Bronchial epithelial cell (primary cell): ENCODE data around the gene DDX42. TPM values are rescaled to one million over a fixed set of nuclear protein-coding genes. Genes with fewer than 3 reads are reported as not detected.

Experiments
- DNase-seq: peaks from one replicate; pipeline ENCODE4 v3.0.0-alpha.2; 2010; ENCODE audit warnings: low read depth
- FAIRE-seq: peaks from 2 replicates; lab custom pipeline; 2011; peaks lifted over from hg19 to GRCh38; lab: Jason Lieb, UNC
- H3K27me3 ChIP-seq: 2 replicates; pipeline ENCODE4 v1.5.1; 2011; ENCODE audit warnings: low read length; ENCODE audit not compliant: control insufficient read depth, insufficient read depth
- H3K36me3 ChIP-seq: 2 replicates; pipeline ENCODE4 v1.5.1; 2011; ENCODE audit warnings: low read length; ENCODE audit not compliant: control insufficient read depth, insufficient read depth
- H3K4me3 ChIP-seq: 2 replicates; pipeline ENCODE4 v1.5.1; 2011; ENCODE audit warnings: mild to moderate bottlenecking, low read depth, low read length, control low read depth
- total RNA-seq: library from RNA; depleted of rRNA; stranded (reverse); fragments of >200 nt; gene quantifications from 2 replicates; pipeline ENCODE4 v1.2.1, GENCODE V29; 2014
- TF ChIP-seq, protein P1 (sequence below): IDR thresholded peaks from 2 replicates; pipeline ENCODE4 v1.5.1; 2011; ENCODE audit warnings: mild to moderate bottlenecking, moderate library complexity, low read length, control low read depth, inconsistent platforms; ENCODE audit not compliant: insufficient read depth, severe bottlenecking

The DDX42 gene
- total RNA-seq, 1 donor from 2014 or later = 65.0 TPM

- Histone ChIP-seq H3K4me3 (no peak overlapping the region), H3K27me3 (no peaks in the 10 kb centered on the region), H3K36me3 (peaks cover 27% of the 10 kb centered on the region)
- FAIRE-seq (no peak), DNase-seq (no peak)
- TF ChIP-seq, protein P1, sequence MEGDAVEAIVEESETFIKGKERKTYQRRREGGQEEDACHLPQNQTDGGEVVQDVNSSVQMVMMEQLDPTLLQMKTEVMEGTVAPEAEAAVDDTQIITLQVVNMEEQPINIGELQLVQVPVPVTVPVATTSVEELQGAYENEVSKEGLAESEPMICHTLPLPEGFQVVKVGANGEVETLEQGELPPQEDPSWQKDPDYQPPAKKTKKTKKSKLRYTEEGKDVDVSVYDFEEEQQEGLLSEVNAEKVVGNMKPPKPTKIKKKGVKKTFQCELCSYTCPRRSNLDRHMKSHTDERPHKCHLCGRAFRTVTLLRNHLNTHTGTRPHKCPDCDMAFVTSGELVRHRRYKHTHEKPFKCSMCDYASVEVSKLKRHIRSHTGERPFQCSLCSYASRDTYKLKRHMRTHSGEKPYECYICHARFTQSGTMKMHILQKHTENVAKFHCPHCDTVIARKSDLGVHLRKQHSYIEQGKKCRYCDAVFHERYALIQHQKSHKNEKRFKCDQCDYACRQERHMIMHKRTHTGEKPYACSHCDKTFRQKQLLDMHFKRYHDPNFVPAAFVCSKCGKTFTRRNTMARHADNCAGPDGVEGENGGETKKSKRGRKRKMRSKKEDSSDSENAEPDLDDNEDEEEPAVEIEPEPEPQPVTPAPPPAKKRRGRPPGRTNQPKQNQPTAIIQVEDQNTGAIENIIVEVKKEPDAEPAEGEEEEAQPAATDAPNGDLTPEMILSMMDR = no peak
These were observed 63.5 kb downstream of the DDX42 start for GRCh38 chr17:63837480-63837879.

DNA sequence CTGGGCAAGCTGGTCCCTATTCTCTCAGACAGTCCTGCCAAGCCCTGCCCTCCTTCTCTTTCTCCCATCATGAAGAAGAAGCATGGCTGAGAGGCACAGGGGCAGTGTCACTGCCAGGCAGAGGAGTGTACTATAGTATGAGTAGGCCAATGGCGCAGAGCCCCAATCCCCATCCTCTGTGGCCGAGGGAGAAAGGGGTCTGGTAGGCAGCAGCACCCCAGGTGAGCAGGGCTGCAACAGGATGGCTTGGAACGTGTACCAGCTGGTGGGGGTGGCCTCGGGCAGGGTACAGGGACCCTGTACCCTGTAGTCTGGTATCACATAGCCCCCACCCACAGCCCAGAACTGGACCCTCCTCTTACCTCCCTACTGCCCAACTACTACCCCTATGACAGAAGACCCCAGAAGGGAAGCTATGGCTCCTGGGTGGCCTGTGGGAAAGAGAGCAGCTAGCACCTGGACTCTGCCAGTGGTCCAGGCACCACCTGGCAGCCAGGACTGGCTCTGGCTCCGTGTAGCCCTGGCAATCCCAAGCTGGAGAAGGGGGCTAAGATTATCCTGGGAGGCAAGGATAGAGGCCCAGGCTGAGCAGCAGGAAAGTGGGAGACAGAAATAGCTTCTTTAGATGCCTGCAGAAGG, 64.1 kb downstream of the DDX42 start:
- Histone ChIP-seq H3K27me3 (no peaks in the 10 kb centered on the region), H3K4me3 (no peak overlapping the region), H3K36me3 (peaks cover 24% of the 10 kb centered on the region)
- DNase-seq = no peak
- TF ChIP-seq, protein P1 = no peak
- no peak for FAIRE-seq

GRCh38 chr17:63838631-63839171, 64.7 kb downstream of the DDX42 start:
- FAIRE-seq (no peak), DNase-seq (peak; percentile 74)
- TF ChIP-seq, protein P1 = no peak
- H3K4me3 ChIP-seq = no peak overlapping the region
- H3K36me3 ChIP-seq = peaks cover 18% of the 10 kb centered on the region
- no peaks in the 10 kb centered on the region for H3K27me3 ChIP-seq

DNA sequence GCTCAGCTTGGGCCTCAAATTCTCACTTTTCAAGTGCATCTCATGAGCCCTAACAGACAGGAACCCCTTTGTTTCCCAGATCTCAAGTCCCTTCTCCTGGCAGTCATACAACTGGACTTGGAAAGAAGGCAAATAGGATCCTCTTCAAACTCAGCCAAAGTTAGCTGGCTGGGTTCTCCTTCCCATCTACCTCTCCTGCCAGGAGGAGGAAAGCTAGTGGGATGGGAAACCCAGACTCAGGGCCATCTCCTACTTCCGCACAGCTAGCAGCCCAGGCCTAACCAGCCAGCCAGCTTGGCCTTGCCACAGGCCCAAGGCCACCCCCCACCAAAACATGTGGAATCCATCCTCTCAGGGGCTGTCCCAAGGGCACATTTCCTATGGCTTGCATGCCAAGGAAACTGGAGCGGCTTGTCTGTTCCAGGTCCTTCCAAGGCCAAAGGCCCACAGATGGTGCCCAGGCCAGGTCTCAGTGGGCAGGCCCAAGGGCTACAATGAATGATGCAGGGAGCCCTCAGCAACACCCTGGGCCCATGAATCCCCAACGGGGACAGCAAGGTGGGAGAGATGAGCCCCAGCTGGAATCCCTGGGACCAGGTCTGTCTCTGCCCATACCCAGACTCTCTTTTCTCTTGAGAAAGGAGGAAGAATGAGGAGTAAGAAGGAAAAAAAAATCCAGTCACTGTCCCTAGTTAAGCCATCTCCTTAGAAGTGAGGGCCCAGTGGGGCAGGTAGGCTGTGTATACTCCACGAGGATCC, 66.8 kb downstream of the DDX42 start:
- FAIRE-seq = no peak
- TF ChIP-seq, protein P1 = no peak
- peaks cover 7% of the 10 kb centered on the region for H3K36me3 ChIP-seq
- peak overlapping the region; percentile 90 for H3K4me3 ChIP-seq
- DNase-seq = no peak
- H3K27me3 ChIP-seq = no peaks in the 10 kb centered on the region

- DNase-seq = peak; percentile 15
- TF ChIP-seq, protein P1 = no peak
These were observed 67.6 kb downstream of the DDX42 start for GRCh38 chr17:63841350-63842172.

More at GRCh38 chr17:63841350-63842172, 67.6 kb downstream of the DDX42 start:
- H3K27me3 ChIP-seq = no peaks in the 10 kb centered on the region
- peaks cover 7% of the 10 kb centered on the region for H3K36me3 ChIP-seq
- no peak for FAIRE-seq
- H3K4me3 ChIP-seq = peak overlapping the region; percentile 90
